Measurements from ENCODE around the gene TXN. TPM values are rescaled to one million over a fixed set of nuclear protein-coding genes. Genes with fewer than 3 reads are reported as not detected.
"Not testable (repeated sequence)": the region's sequence is repeated elsewhere in the genome, so short reads cannot be mapped to it uniquely, and the experiment has no call there.

The TXN gene
- total RNA-seq, 2 donors from 2014 or later, result 220 to 295 TPM

- H3K4me3 Mint-ChIP-seq, result peak overlapping the region; percentile 96 to 98
- H3K9me3 Mint-ChIP-seq, result no peaks in the 10 kb centered on the region
- peak overlapping the region; percentile 91 for H3K27ac Mint-ChIP-seq
- ATAC-seq (replicated peaks in 1 of 2) (no peak), DNase-seq (no peak)
- peaks cover 5 to 22% of the 10 kb centered on the region in 2 donors for H3K36me3 Mint-ChIP-seq (ENCODE audit: insufficient read depth in 2 of 2)
- H3K4me1 Mint-ChIP-seq (ENCODE audit: low read depth), result peaks cover 71% of the 10 kb centered on the region
- no peaks in the 10 kb centered on the region for H3K27me3 Mint-ChIP-seq (ENCODE audit: low read depth)
Observed at GRCh38 chr9:110254500-110254899, 1.8 kb downstream of the TXN start.

GRCh38 chr9:110252509-110253139 lies 3.7 kb downstream of the TXN start:
- H3K4me1 Mint-ChIP-seq (ENCODE audit: low read depth), result peaks cover 57% of the 10 kb centered on the region
- peak overlapping the region; percentile 96 to 98 for H3K4me3 Mint-ChIP-seq
- ATAC-seq (replicated peaks in 1 of 2) (no peak), DNase-seq (no peak)
- peaks cover 8 to 26% of the 10 kb centered on the region in 2 donors for H3K36me3 Mint-ChIP-seq (ENCODE audit: insufficient read depth in 2 of 2)
- H3K27me3 Mint-ChIP-seq (ENCODE audit: low read depth), result no peaks in the 10 kb centered on the region
- peak overlapping the region; percentile 91 for H3K27ac Mint-ChIP-seq
- H3K9me3 Mint-ChIP-seq, result no peaks in the 10 kb centered on the region

GRCh38 chr9:110251770-110252169 lies 4.5 kb downstream of the TXN start:
- not testable (repeated sequence) for H3K27me3 Mint-ChIP-seq (ENCODE audit: low read depth); H3K9me3 Mint-ChIP-seq; ATAC-seq (replicated peaks in 1 of 2); H3K27ac Mint-ChIP-seq; DNase-seq
- H3K4me1 Mint-ChIP-seq (ENCODE audit: low read depth), result peaks cover 48% of the 10 kb centered on the region
- H3K4me3 Mint-ChIP-seq, result peak overlapping the region in 1 of 2 donors; percentile 12
- peaks cover 8 to 29% of the 10 kb centered on the region in 2 donors for H3K36me3 Mint-ChIP-seq (ENCODE audit: insufficient read depth in 2 of 2)

GRCh38 chr9:110251212-110251611 lies 5.1 kb downstream of the TXN start:
- DNase-seq (no peak), ATAC-seq (replicated peaks in 1 of 2) (no peak)
- peak overlapping the region; percentile 55 for H3K27ac Mint-ChIP-seq
- H3K4me1 Mint-ChIP-seq (ENCODE audit: low read depth), result peaks cover 48% of the 10 kb centered on the region
- H3K4me3 Mint-ChIP-seq, result no peak overlapping the region
- no peaks in the 10 kb centered on the region for H3K9me3 Mint-ChIP-seq
- H3K36me3 Mint-ChIP-seq (ENCODE audit: insufficient read depth in 2 of 2), result peaks cover 7 to 33% of the 10 kb centered on the region in 2 donors
- H3K27me3 Mint-ChIP-seq (ENCODE audit: low read depth), result no peaks in the 10 kb centered on the region

GRCh38 chr9:110249603-110250002 lies 6.7 kb downstream of the TXN start:
- Mint-ChIP-seq H3K27me3 (ENCODE audit: low read depth) (no peaks in the 10 kb centered on the region), H3K9me3 (no peaks in the 10 kb centered on the region), H3K4me1 (ENCODE audit: low read depth) (peaks cover 42% of the 10 kb centered on the region), H3K4me3 (no peak overlapping the region), H3K27ac (peak overlapping the region; percentile 49), H3K36me3 (ENCODE audit: insufficient read depth in 2 of 2) (peaks cover 3 to 26% of the 10 kb centered on the region in 2 donors)
- DNase-seq (no peak), ATAC-seq (replicated peaks in 1 of 2) (no peak)

- Mint-ChIP-seq H3K9me3 (no peaks in the 10 kb centered on the region), H3K4me1 (ENCODE audit: low read depth) (peaks cover 29% of the 10 kb centered on the region), H3K27me3 (ENCODE audit: low read depth) (no peaks in the 10 kb centered on the region)
Observed at GRCh38 chr9:110248361-110248760, 7.9 kb downstream of the TXN start.

GRCh38 chr9:110246214-110246613 lies 10.1 kb downstream of the TXN start:
- Mint-ChIP-seq H3K27ac (no peak overlapping the region), H3K4me3 (no peak overlapping the region), H3K4me1 (ENCODE audit: low read depth) (peaks cover 12% of the 10 kb centered on the region), H3K27me3 (ENCODE audit: low read depth) (no peaks in the 10 kb centered on the region), H3K36me3 (ENCODE audit: insufficient read depth in 2 of 2) (peaks cover 7 to 23% of the 10 kb centered on the region in 2 donors), H3K9me3 (no peaks in the 10 kb centered on the region)
- no peak for DNase-seq
- ATAC-seq (replicated peaks in 1 of 2), result no peak

More at GRCh38 chr9:110248361-110248760, 7.9 kb downstream of the TXN start:
- Mint-ChIP-seq H3K36me3 (ENCODE audit: insufficient read depth in 2 of 2) (peaks cover 3 to 28% of the 10 kb centered on the region in 2 donors), H3K4me3 (no peak overlapping the region), H3K27ac (peak overlapping the region; percentile 33)
- DNase-seq (no peak), ATAC-seq (replicated peaks in 1 of 2) (peak; percentile 28 to 60)

- DNase-seq, result no peak
- ATAC-seq (replicated peaks in 1 of 2), result no peak
- no peaks in the 10 kb centered on the region for H3K27me3 Mint-ChIP-seq (ENCODE audit: low read depth)
- peaks cover 7 to 20% of the 10 kb centered on the region in 2 donors for H3K36me3 Mint-ChIP-seq (ENCODE audit: insufficient read depth in 2 of 2)
- H3K4me3 Mint-ChIP-seq, result no peak overlapping the region
- no peaks in the 10 kb centered on the region for H3K9me3 Mint-ChIP-seq
- peaks cover 6% of the 10 kb centered on the region for H3K4me1 Mint-ChIP-seq (ENCODE audit: low read depth)
- H3K27ac Mint-ChIP-seq, result no peak overlapping the region
Observed at GRCh38 chr9:110244616-110245015, 11.7 kb downstream of the TXN start.

- no peak for DNase-seq
- H3K27ac Mint-ChIP-seq, result no peak overlapping the region
- no peaks in the 10 kb centered on the region for H3K4me1 Mint-ChIP-seq (ENCODE audit: low read depth)
- H3K9me3 Mint-ChIP-seq, result no peaks in the 10 kb centered on the region
- peaks cover 4 to 15% of the 10 kb centered on the region in 2 donors for H3K36me3 Mint-ChIP-seq (ENCODE audit: insufficient read depth in 2 of 2)
- no peak overlapping the region for H3K4me3 Mint-ChIP-seq
- no peaks in the 10 kb centered on the region for H3K27me3 Mint-ChIP-seq (ENCODE audit: low read depth)
- peak in 1 of 2 donors; percentile 25 for ATAC-seq (replicated peaks in 1 of 2)
Observed at GRCh38 chr9:110241858-110242321, 14.4 kb downstream of the TXN start.

- Mint-ChIP-seq H3K27ac (no peak overlapping the region), H3K9me3 (no peaks in the 10 kb centered on the region), H3K36me3 (ENCODE audit: insufficient read depth in 2 of 2) (peaks cover 4 to 9% of the 10 kb centered on the region in 2 donors), H3K27me3 (ENCODE audit: low read depth) (no peaks in the 10 kb centered on the region), H3K4me3 (no peak overlapping the region), H3K4me1 (ENCODE audit: low read depth) (no peaks in the 10 kb centered on the region)
- ATAC-seq (replicated peaks in 1 of 2) (peak; percentile 10 to 35), DNase-seq (no peak)
Observed at GRCh38 chr9:110241260-110241857, 14.9 kb downstream of the TXN start.

GRCh38 chr9:110240198-110240597 lies 16.1 kb downstream of the TXN start:
- DNase-seq (no peak), ATAC-seq (replicated peaks in 1 of 2) (peak in 1 of 2 donors; percentile 6)
- no peak overlapping the region for H3K4me3 Mint-ChIP-seq
- H3K27ac Mint-ChIP-seq, result no peak overlapping the region
- no peaks in the 10 kb centered on the region for H3K27me3 Mint-ChIP-seq (ENCODE audit: low read depth)
- H3K4me1 Mint-ChIP-seq (ENCODE audit: low read depth), result no peaks in the 10 kb centered on the region
- H3K36me3 Mint-ChIP-seq (ENCODE audit: insufficient read depth in 2 of 2), result peaks cover 5 to 6% of the 10 kb centered on the region in 2 donors
- H3K9me3 Mint-ChIP-seq, result no peaks in the 10 kb centered on the region

- no peaks in the 10 kb centered on the region for H3K27me3 Mint-ChIP-seq (ENCODE audit: low read depth)
- DNase-seq (no peak), ATAC-seq (replicated peaks in 1 of 2) (no peak)
- peaks cover 1 to 4% of the 10 kb centered on the region in 2 donors for H3K36me3 Mint-ChIP-seq (ENCODE audit: insufficient read depth in 2 of 2)
- H3K27ac Mint-ChIP-seq, result no peak overlapping the region
- H3K9me3 Mint-ChIP-seq, result no peaks in the 10 kb centered on the region
- H3K4me3 Mint-ChIP-seq, result no peak overlapping the region
- H3K4me1 Mint-ChIP-seq (ENCODE audit: low read depth), result no peaks in the 10 kb centered on the region
Observed at GRCh38 chr9:110228321-110228720, 28.0 kb downstream of the TXN start.

GRCh38 chr9:110224583-110224982 lies 31.7 kb downstream of the TXN start:
- ATAC-seq (replicated peaks in 1 of 2), result no peak
- H3K4me3 Mint-ChIP-seq, result no peak overlapping the region
- H3K9me3 Mint-ChIP-seq, result no peaks in the 10 kb centered on the region
- DNase-seq, result no peak
- no peaks in the 10 kb centered on the region for H3K36me3 Mint-ChIP-seq (ENCODE audit: insufficient read depth in 2 of 2)
- H3K4me1 Mint-ChIP-seq (ENCODE audit: low read depth), result no peaks in the 10 kb centered on the region
- no peaks in the 10 kb centered on the region for H3K27me3 Mint-ChIP-seq (ENCODE audit: low read depth)
- no peak overlapping the region for H3K27ac Mint-ChIP-seq

Data from activated T-cell treated with anti-CD3 and anti-CD28 coated beads, Interleukin-2, amount 50 U/mL, for 72 hours (primary cell).